B cell (primary cell): ENCODE results near the gene CDYL. TPM values are rescaled to one million over a fixed set of nuclear protein-coding genes. Genes with fewer than 3 reads are reported as not detected.

ENCODE experiments used
- ATAC-seq: fragments of 200-7000 bp; cut with Tn5 transposase; one replicate; pipeline ENCODE4 v1.10.0; 2021; ENCODE audit warnings: low read depth, mild to moderate bottlenecking, moderate number of reproducible peaks, moderate library complexity
- CTCF ChIA-PET: fragments of 350-600 bp; sonication (Branson Sonifier 250); formaldehyde crosslinking; loops from one replicate; lab custom pipeline; 2021; ENCODE audit warnings: antibody characterized with exemption, inconsistent platforms; lab: Charles Lee
- POLR2A ChIA-PET: fragments of 350-600 bp; sonication (Branson Sonifier 250); formaldehyde crosslinking; loops from one replicate; lab custom pipeline; 2021; ENCODE audit warnings: antibody characterized with exemption; lab: Charles Lee
- DNase-seq: peaks from one replicate; pipeline ENCODE4 v3.0.0; 2013
- H2AFZ ChIP-seq: 2 replicates; pipeline ENCODE4 v1.6.1; 2012; ENCODE audit warnings: mild to moderate bottlenecking, low read depth, low read length; ENCODE audit not compliant: insufficient read depth, poor library complexity, severe bottlenecking
- H3K27ac ChIP-seq, 2 donors: 1 replicate in 1 of 2; 2 replicates in 1 of 2; pipeline ENCODE4 v1.5.1; 2012 to 2013; ENCODE audit warnings: low read length in 2 of 2, mild to moderate bottlenecking in 2 of 2, moderate library complexity in 1 of 2
- H3K27me3 ChIP-seq, 4 experiments: fragments of 200-600 bp in 1 of 4; sonication (generic) in 1 of 4; replicated peaks in 1 of 4; 1 replicate in 2 of 4; 2 replicates in 2 of 4; pipeline versions ENCODE4 v1.6.1 to v1.7.0; 2013 to 2016; ENCODE audit warnings: low read length in 3 of 4, mild to moderate bottlenecking in 2 of 4, mixed read lengths in 1 of 4, moderate library complexity in 1 of 4; ENCODE audit not compliant: insufficient read depth in 4 of 4, control insufficient read depth in 3 of 4; ENCODE audit errors: control extremely low read depth in 1 of 4
- H3K36me3 ChIP-seq, 2 experiments: replicated peaks in 1 of 2; 1 replicate in 1 of 2; 2 replicates in 1 of 2; pipeline versions ENCODE4 v1.6.1 to v1.7.1; 2013; ENCODE audit warnings: low read length in 1 of 2; ENCODE audit not compliant: insufficient read depth in 2 of 2, control insufficient read depth in 1 of 2; ENCODE audit errors: control extremely low read depth in 1 of 2, extremely low read depth in 1 of 2
- H3K4me1 ChIP-seq, 2 donors: fragments of 200-600 bp in 1 of 2; sonication (generic) in 1 of 2; 1 replicate in 1 of 2; 2 replicates in 1 of 2; pipeline versions ENCODE4 v1.5.1 to v1.6.1; 2013 to 2017; ENCODE audit warnings: low read length in 2 of 2; ENCODE audit not compliant: control insufficient read depth in 2 of 2, insufficient read depth in 2 of 2
- H3K4me2 ChIP-seq: replicated peaks from 2 replicates; pipeline ENCODE3; 2012; ENCODE audit warnings: mild to moderate bottlenecking, low read depth, low read length; ENCODE audit not compliant: poor library complexity, severe bottlenecking
- H3K4me3 ChIP-seq, 5 experiments: fragments of 200-600 bp in 1 of 5; sonication (generic) in 1 of 5; 1 replicate in 3 of 5; 2 replicates in 2 of 5; pipeline versions ENCODE4 v1.5.1 to v1.7.0; 2011 to 2016; ENCODE audit warnings: low read length in 4 of 5, mild to moderate bottlenecking in 4 of 5, low read depth in 2 of 5, control low read depth in 1 of 5, moderate library complexity in 1 of 5; ENCODE audit not compliant: insufficient read depth in 1 of 5; ENCODE audit errors: control extremely low read depth in 1 of 5, extremely low read depth in 1 of 5
- H3K79me2 ChIP-seq: fragments of 200-600 bp; sonication (generic); one replicate; pipeline ENCODE4 v1.6.0; 2016; ENCODE audit warnings: low read length; ENCODE audit not compliant: control insufficient read depth, insufficient read depth
- H3K9ac ChIP-seq: fragments of 200-600 bp; sonication (generic); 2 replicates; pipeline ENCODE4 v1.6.1; 2017; ENCODE audit warnings: mild to moderate bottlenecking, low read length, moderate library complexity
- H3K9me3 ChIP-seq, 3 donors: one replicate each; pipeline versions ENCODE4 v1.6.1 to v1.7.1; 2013; ENCODE audit warnings: low read length in 2 of 3; ENCODE audit not compliant: control insufficient read depth in 2 of 3, insufficient read depth in 1 of 3; ENCODE audit errors: control extremely low read depth in 1 of 3
- H4K20me1 ChIP-seq: 2 replicates; pipeline ENCODE4 v1.6.0; 2012; ENCODE audit warnings: mild to moderate bottlenecking, low read length; ENCODE audit not compliant: insufficient read depth, control insufficient read depth, poor library complexity, severe bottlenecking
- H3K27ac Mint-ChIP-seq: one replicate; pipeline ENCODE4 v1.8.0; 2021; ENCODE audit warnings: mixed read lengths
- H3K27me3 Mint-ChIP-seq: one replicate; pipeline ENCODE4 v1.8.0; 2021; ENCODE audit warnings: mixed read lengths
- H3K4me1 Mint-ChIP-seq: one replicate; pipeline ENCODE4 v1.8.0; 2021; ENCODE audit warnings: mixed read lengths
- H3K4me3 Mint-ChIP-seq: one replicate; pipeline ENCODE4 v1.8.0; 2021; ENCODE audit warnings: mixed read lengths
- H3K9me3 Mint-ChIP-seq: one replicate; pipeline ENCODE4 v1.8.0; 2022; ENCODE audit warnings: mixed read lengths; ENCODE audit not compliant: insufficient read depth
- EZH2 ChIP-seq: IDR thresholded peaks from 2 replicates; pipeline ENCODE4 v1.6.1; 2012; ENCODE audit warnings: borderline replicate concordance, low read depth, mild to moderate bottlenecking, moderate library complexity, low read length; ENCODE audit not compliant: insufficient read depth, poor library complexity, severe bottlenecking
- WGBS: methylation state at CpG from one replicate; pipeline ENCODE4 v1.1.5; 2013; ENCODE audit warnings: missing lambda C conversion rate; ENCODE audit not compliant: insufficient coverage; 5-methylcytosine and 5-hydroxymethylcytosine counted together
- intact Hi-C: fragments of 100-400 bp; cut with micrococcal nuclease; formaldehyde crosslinking; loops from one replicate; pipeline ENCODE4 v1.10.0; 2022
- polyA plus RNA-seq: library from polyadenylated mRNA; depleted of rRNA; stranded (reverse); fragments of >200 nt; gene quantifications from 2 replicates; pipeline ENCODE4 v1.2.3, GENCODE V29; 2012
- total RNA-seq, 2 donors: library from RNA; stranded (reverse); fragments of 120-200 nt in 1 of 2; gene quantifications; 1 replicate in 1 of 2; 2 replicates in 1 of 2; pipeline versions ENCODE4 v1.2.3 to v1.2.4, GENCODE V29; 2013 to 2022
- TF ChIP-seq, protein P1 (sequence below): fragments of 200-600 bp; IDR thresholded peaks from one replicate; pipeline ENCODE4 v1.8.0; 2022; ENCODE audit warnings: antibody characterized with exemption, mild to moderate bottlenecking

Gene CDYL
- total and polyA plus RNA-seq, 2 donors (not counting 1 experiment from before 2014, with no cell fraction given): 15.6 to 63.0 TPM

- Histone ChIP-seq H3K4me2 (no peak overlapping the region), H3K4me3 (no peak overlapping the region), H2AFZ (no peak overlapping the region), H4K20me1 (peaks cover 58% of the 10 kb centered on the region), H3K4me1 (no peaks in the 10 kb centered on the region), H3K9me3 (no peaks in the 10 kb centered on the region), H3K79me2 (peaks cover 98% of the 10 kb centered on the region), H3K27me3 (no peaks in the 10 kb centered on the region), H3K36me3 (peaks cover 0 to 3% of the 10 kb centered on the region in 2 experiments), H3K27ac (no peak overlapping the region), H3K9ac (no peak overlapping the region)
- ChIA-PET CTCF (interaction anchor here (0.8 to 1.1 kb wide), 2 partner anchors 33 kb away, joined by 3 read pairs; no protein-coding TSS in a partner anchor), POLR2A (no interaction called here)
- no peak for TF ChIP-seq EZH2
- TF ChIP-seq, protein P1, sequence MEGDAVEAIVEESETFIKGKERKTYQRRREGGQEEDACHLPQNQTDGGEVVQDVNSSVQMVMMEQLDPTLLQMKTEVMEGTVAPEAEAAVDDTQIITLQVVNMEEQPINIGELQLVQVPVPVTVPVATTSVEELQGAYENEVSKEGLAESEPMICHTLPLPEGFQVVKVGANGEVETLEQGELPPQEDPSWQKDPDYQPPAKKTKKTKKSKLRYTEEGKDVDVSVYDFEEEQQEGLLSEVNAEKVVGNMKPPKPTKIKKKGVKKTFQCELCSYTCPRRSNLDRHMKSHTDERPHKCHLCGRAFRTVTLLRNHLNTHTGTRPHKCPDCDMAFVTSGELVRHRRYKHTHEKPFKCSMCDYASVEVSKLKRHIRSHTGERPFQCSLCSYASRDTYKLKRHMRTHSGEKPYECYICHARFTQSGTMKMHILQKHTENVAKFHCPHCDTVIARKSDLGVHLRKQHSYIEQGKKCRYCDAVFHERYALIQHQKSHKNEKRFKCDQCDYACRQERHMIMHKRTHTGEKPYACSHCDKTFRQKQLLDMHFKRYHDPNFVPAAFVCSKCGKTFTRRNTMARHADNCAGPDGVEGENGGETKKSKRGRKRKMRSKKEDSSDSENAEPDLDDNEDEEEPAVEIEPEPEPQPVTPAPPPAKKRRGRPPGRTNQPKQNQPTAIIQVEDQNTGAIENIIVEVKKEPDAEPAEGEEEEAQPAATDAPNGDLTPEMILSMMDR: no peak
- H3K27me3 Mint-ChIP-seq: no peaks in the 10 kb centered on the region
- no peak overlapping the region for H3K4me3 Mint-ChIP-seq
- peaks cover 65% of the 10 kb centered on the region for H3K4me1 Mint-ChIP-seq
- DNase-seq (no peak), ATAC-seq (no peak)
- WGBS: 90% methylated on average over 1 of the region's 5 CpGs
- H3K9me3 Mint-ChIP-seq: no peaks in the 10 kb centered on the region
- no peak overlapping the region for H3K27ac Mint-ChIP-seq
- intact Hi-C loops: no loop called here
These were observed 76.7 kb downstream of the CDYL start for GRCh38 chr6:4852938-4853337.

- Mint-ChIP-seq H3K4me1 (peaks cover 64% of the 10 kb centered on the region), H3K4me3 (no peak overlapping the region), H3K9me3 (no peaks in the 10 kb centered on the region), H3K27ac (no peak overlapping the region), H3K27me3 (no peaks in the 10 kb centered on the region)
- Histone ChIP-seq H3K27me3 (no peaks in the 10 kb centered on the region), H3K4me3 (no peak overlapping the region), H2AFZ (no peak overlapping the region), H3K27ac (no peak overlapping the region), H3K9ac (no peak overlapping the region), H3K36me3 (peaks cover 0 to 3% of the 10 kb centered on the region in 2 experiments), H4K20me1 (peaks cover 56% of the 10 kb centered on the region), H3K4me1 (no peaks in the 10 kb centered on the region), H3K9me3 (no peaks in the 10 kb centered on the region), H3K79me2 (peaks cover 95% of the 10 kb centered on the region), H3K4me2 (no peak overlapping the region)
- ATAC-seq (no peak), DNase-seq (no peak)
- intact Hi-C loops: no loop called here
- no peak for TF ChIP-seq EZH2
- TF ChIP-seq, protein P1: no peak
- WGBS: 90% methylated on average over 4 of the region's 4 CpGs
- CTCF ChIA-PET: interaction anchor here (0.8 kb wide), 1 partner anchor 33 kb away, joined by 3 read pairs; no protein-coding TSS in a partner anchor
- POLR2A ChIA-PET: no interaction called here
These were observed 77.1 kb downstream of the CDYL start for GRCh38 chr6:4853349-4853748.
